Thyroid gland (tissue), 4 donors: ENCODE results near the gene INPP5D.

ENCODE experiments used
- CTCF ChIP-seq, 6 experiments: fragments of 200-600 bp in 3 of 6; fragments of 450-650 bp in 3 of 6; sonication (generic) in 3 of 6; IDR thresholded peaks; one replicate each; pipeline ENCODE4 v1.5.1; 2016 to 2019; ENCODE audit warnings: antibody characterized with exemption in 6 of 6, mild to moderate bottlenecking in 2 of 6, inconsistent platforms in 1 of 6, moderate library complexity in 1 of 6
- POLR2A ChIP-seq, 2 donors: fragments of 450-650 bp; IDR thresholded peaks; one replicate each; pipeline ENCODE4 v1.6.1; 2017; ENCODE audit warnings: antibody characterized with exemption in 2 of 2, mild to moderate bottlenecking in 2 of 2, moderate library complexity in 1 of 2

GRCh38 chr2:233065954-233066470 lies 5.9 kb downstream of the INPP5D start:
- no peak for TF ChIP-seq CTCF (IDR thresholded peaks at IDR 0.05)
- no peak for TF ChIP-seq POLR2A (IDR thresholded peaks at IDR 0.05)
